K562 (cell line): ENCODE results near the gene LIN7A. TPM values are rescaled to one million over a fixed set of nuclear protein-coding genes. Genes with fewer than 3 reads are reported as not detected.

Source experiments
- ATAC-seq: fragments of 200-7000 bp; cut with Tn5 transposase; 3 replicates; pipeline ENCODE4 v1.9.1; 2020; ENCODE audit warnings: moderate library complexity
- BruUV-seq: library from RNA; stranded (reverse); fragments of 400-500 nt; replicated peaks from 2 replicates; lab custom pipeline; 2021; lab: Mats Ljungman, UMichigan
- CTCF ChIA-PET: fragments of 300-600 bp; formaldehyde crosslinking; extraction: SDS; loops from one replicate; lab custom pipeline; 2021; ENCODE audit warnings: low intra/inter-chr PET ratio; lab: Yijun Ruan, JAX
- POLR2A ChIA-PET: fragments of 300-600, 350-650 bp; sonication (Branson Sonifier 250); formaldehyde crosslinking; extraction: SDS; loops from one replicate; lab custom pipeline; 2021; ENCODE audit warnings: antibody characterized with exemption, inconsistent platforms; lab: Yijun Ruan, JAX
- DNase-seq, 4 experiments: peaks; one replicate each; pipeline versions ENCODE4 v3.0.0 to v3.0.0-alpha.2; 2011 to 2018; ENCODE audit warnings: low spot score in 3 of 4, mixed read lengths in 3 of 4; ENCODE audit errors: extremely low read depth in 1 of 4
- FAIRE-seq: peaks from 2 replicates; lab custom pipeline; 2011; peaks lifted over from hg19 to GRCh38; lab: Jason Lieb, UNC
- H2AFZ ChIP-seq: 2 replicates; pipeline ENCODE4 v1.6.0; 2011; ENCODE audit warnings: low read depth, low read length, control low read depth, inconsistent platforms
- H3K27ac ChIP-seq: fragments of 200-600 bp; 3 replicates; pipeline ENCODE4 v1.8.0; 2011; ENCODE audit warnings: low read depth, mild to moderate bottlenecking, control low read depth, inconsistent platforms, low read length, moderate library complexity, mixed read lengths; ENCODE audit errors: extremely low read depth
- H3K27me3 ChIP-seq, 2 experiments: fragments of 300-600 bp in 1 of 2; 2 replicates in 1 of 2; 3 replicates in 1 of 2; pipeline versions ENCODE4 v1.6.0 to v1.8.0; 2011; ENCODE audit warnings: inconsistent platforms in 2 of 2, low read length in 2 of 2, mild to moderate bottlenecking in 1 of 2, mixed read lengths in 1 of 2, moderate library complexity in 1 of 2; ENCODE audit not compliant: control insufficient read depth in 2 of 2, insufficient read depth in 2 of 2
- H3K36me3 ChIP-seq: fragments of 300-600 bp; 3 replicates; pipeline ENCODE4 v1.8.0; 2011; ENCODE audit warnings: mild to moderate bottlenecking, low read length, inconsistent platforms; ENCODE audit not compliant: control insufficient read depth, insufficient read depth
- H3K4me1 ChIP-seq, 2 experiments: fragments of 200-600 bp in 1 of 2; replicated peaks in 1 of 2; 2 replicates in 1 of 2; 3 replicates in 1 of 2; pipeline versions ENCODE4 v1.5.1 to v1.8.0; 2011; ENCODE audit warnings: inconsistent platforms in 2 of 2, low read length in 2 of 2, mild to moderate bottlenecking in 1 of 2, mixed read lengths in 1 of 2, moderate library complexity in 1 of 2; ENCODE audit not compliant: control insufficient read depth in 2 of 2, insufficient read depth in 2 of 2
- H3K4me2 ChIP-seq: 2 replicates; pipeline ENCODE4 v1.6.1; 2011; ENCODE audit warnings: low read length, control low read depth, inconsistent platforms, mixed read lengths; ENCODE audit not compliant: insufficient read depth
- H3K4me3 ChIP-seq: fragments of 200-600 bp; sonication (generic), shearing (Covaris generic); 2 replicates; pipeline ENCODE4 v1.5.1; 2016; ENCODE audit warnings: control low read depth, inconsistent platforms
- H3K79me2 ChIP-seq: fragments of 200-600 bp; 3 replicates; pipeline ENCODE4 v1.8.0; 2011; ENCODE audit warnings: low read length, inconsistent platforms; ENCODE audit not compliant: control insufficient read depth, insufficient read depth
- H3K9ac ChIP-seq, 2 experiments: 2 replicates each; pipeline versions ENCODE4 v1.6.0 to v1.6.1; 2011; ENCODE audit warnings: low read depth in 2 of 2, low read length in 2 of 2, control low read depth in 1 of 2, inconsistent platforms in 1 of 2, mild to moderate bottlenecking in 1 of 2, mixed read lengths in 1 of 2; ENCODE audit not compliant: insufficient read depth in 1 of 2
- H3K9me1 ChIP-seq: one replicate; pipeline ENCODE4 v1.6.0; 2011; ENCODE audit warnings: inconsistent platforms, mild to moderate bottlenecking, low read length, moderate library complexity; ENCODE audit not compliant: control insufficient read depth, insufficient read depth
- H3K9me3 ChIP-seq: replicated peaks from 2 replicates; pipeline ENCODE4 v1.5.1; 2011; ENCODE audit warnings: low read depth, low read length, inconsistent platforms; ENCODE audit not compliant: control insufficient read depth, insufficient read depth
- H4K20me1 ChIP-seq: replicated peaks from 2 replicates; pipeline ENCODE4 v1.6.1; 2011; ENCODE audit warnings: low read length, inconsistent platforms, mixed read lengths; ENCODE audit not compliant: control insufficient read depth, insufficient read depth
- FOXM1 ChIP-seq, 2 experiments: fragments of 450-650 bp in 1 of 2; sonication (generic) in 1 of 2; formaldehyde crosslinking in 1 of 2; IDR thresholded peaks; 2 replicates each; pipeline versions ENCODE4 v1.6.1 to v1.9.0; 2017 to 2022; ENCODE audit warnings: low read depth in 2 of 2, mild to moderate bottlenecking in 2 of 2, missing genetic modification reagents in 1 of 2, moderate library complexity in 1 of 2
- GATAD2B ChIP-seq: fragments of 450-650 bp; IDR thresholded peaks from 2 replicates; pipeline ENCODE4 v1.6.1; 2017; ENCODE audit warnings: mild to moderate bottlenecking, borderline replicate concordance
- JUND ChIP-seq, 2 experiments: IDR thresholded peaks; 2 replicates in 1 of 2; 3 replicates in 1 of 2; pipeline ENCODE4 v1.6.1; 2011; ENCODE audit warnings: borderline replicate concordance in 2 of 2, low read depth in 2 of 2, low read length in 2 of 2, improper control_type of control experiment in 1 of 2, missing biosample characterization in 1 of 2, missing genetic modification characterization in 1 of 2, missing genetic modification reagents in 1 of 2
- KDM4B ChIP-seq, 2 experiments: fragments of 450-650 bp in 1 of 2; sonication (generic) in 1 of 2; IDR thresholded peaks; 2 replicates each; pipeline ENCODE4 v1.6.1; 2016 to 2017; ENCODE audit warnings: borderline replicate concordance in 2 of 2, antibody characterized with exemption in 1 of 2, low read depth in 1 of 2, mild to moderate bottlenecking in 1 of 2
- MBD2 ChIP-seq: sonication (generic); IDR thresholded peaks from 2 replicates; pipeline ENCODE4 v1.6.1; 2016; ENCODE audit warnings: low read depth, borderline replicate concordance
- PHB ChIP-seq: fragments of 250-450 bp; sonication (Bioruptor Pico); IDR thresholded peaks from 2 replicates; pipeline ENCODE4 v1.5.0; 2021
- PURB ChIP-seq: sonication (generic); formaldehyde crosslinking; IDR thresholded peaks from 2 replicates; pipeline ENCODE4 v1.9.0; 2021; ENCODE audit warnings: low read depth, mild to moderate bottlenecking, missing genetic modification reagents
- PYGO2 ChIP-seq: fragments of 450-650 bp; IDR thresholded peaks from 2 replicates; pipeline ENCODE4 v1.6.1; 2016; ENCODE audit warnings: mild to moderate bottlenecking, missing genetic modification characterization, moderate library complexity, missing compliant biosample characterization
- SMAD4 ChIP-seq: fragments of 250-450 bp; sonication (Bioruptor Pico); conservative IDR thresholded peaks from 2 replicates; pipeline ENCODE4 v1.8.0; 2021; ENCODE audit warnings: inconsistent platforms, mild to moderate bottlenecking, moderate library complexity
- SP2 ChIP-seq: IDR thresholded peaks from 2 replicates; pipeline ENCODE4 v1.6.1; 2011; ENCODE audit warnings: mild to moderate bottlenecking, low read depth, low read length, moderate library complexity; ENCODE audit not compliant: poor library complexity, severe bottlenecking; ENCODE audit errors: extremely low read depth
- XRCC5 ChIP-seq: fragments of 200-400 bp; formaldehyde crosslinking; IDR thresholded peaks from 2 replicates; pipeline ENCODE4 v1.6.1; 2017; ENCODE audit warnings: low read depth, mild to moderate bottlenecking, low read length
- ZBTB8A ChIP-seq: fragments of 450-650 bp; IDR thresholded peaks from 2 replicates; pipeline ENCODE4 v1.6.1; 2018; ENCODE audit warnings: mild to moderate bottlenecking, moderate library complexity; ENCODE audit not compliant: partially characterized antibody
- ZNF143 ChIP-seq: sonication (generic); formaldehyde crosslinking; IDR thresholded peaks from 2 replicates; pipeline ENCODE4 v1.9.0; 2022; ENCODE audit warnings: mild to moderate bottlenecking, missing genetic modification reagents
- ZNF146 ChIP-seq: IDR thresholded peaks from one replicate; pipeline ENCODE4 v1.6.1; 2018; ENCODE audit warnings: missing compliant biosample characterization; ENCODE audit not compliant: unreplicated experiment
- ZNF589 ChIP-seq: fragments of 200-800 bp; sonication (Bioruptor generic); IDR thresholded peaks from 2 replicates; pipeline ENCODE4 v1.6.1; 2016; ENCODE audit warnings: low read depth, missing genetic modification characterization, missing compliant biosample characterization
- ZNF644 ChIP-seq: fragments of 200-800 bp; sonication (Bioruptor generic); IDR thresholded peaks from 2 replicates; pipeline ENCODE4 v1.6.1; 2016; ENCODE audit warnings: low read depth, missing genetic modification characterization, missing compliant biosample characterization
- WGBS: fragments of 100-300 bp; shearing (Covaris generic); methylation state at CpG from one replicate; pipeline ENCODE4 v1.1.6; 2016; ENCODE audit warnings: low coverage, mixed read lengths; ENCODE audit not compliant: insufficient coverage; ENCODE audit errors: missing lambda C conversion rate; 5-methylcytosine and 5-hydroxymethylcytosine counted together
- in situ Hi-C: fragments of 300-500 bp; cut with MboI; formaldehyde crosslinking; loops from 4 replicates; pipeline ENCODE4 v1.15.0; 2018; ENCODE audit warnings: inconsistent platforms, mixed read lengths
- intact Hi-C: fragments of 100-400 bp; cut with micrococcal nuclease; formaldehyde crosslinking; loops from 2 replicates; pipeline ENCODE4 v1.14.2; 2022
- polyA plus RNA-seq, 8 experiments: library from polyadenylated mRNA; depleted of rRNA in 4 of 8; stranded (reverse) in 5 of 8; unstranded in 3 of 8; fragments of >200 nt; fragmentation: Nextera tagmentation in 2 of 8; fragmentation: Illumina TruSeq in 1 of 8; extraction: Ambion mirVana in 2 of 8; extraction: Trizol in 1 of 8; gene quantifications; 2 replicates each; pipeline versions ENCODE4 v1.2.1 to v1.2.3, GENCODE V29; 2011 to 2014; ENCODE audit warnings: inconsistent platforms in 1 of 8, missing spikeins in 1 of 8
- total RNA-seq, 7 experiments: library from RNA; depleted of rRNA in 6 of 7; stranded (reverse); fragments of >200 nt in 6 of 7; fragmentation: Illumina TruSeq in 2 of 7; extraction: Trizol in 2 of 7; gene quantifications; 2 replicates each; pipeline versions ENCODE4 v1.2.1 to v1.2.3, GENCODE V29; 2011 to 2021; ENCODE audit warnings: low replicate concordance in 1 of 7
- TF ChIP-seq, protein P1 (sequence below): fragments of 250-450 bp; sonication (Bioruptor Pico); IDR thresholded peaks from 2 replicates; pipeline ENCODE4 v1.8.0; 2021; ENCODE audit warnings: borderline replicate concordance, mild to moderate bottlenecking, moderate library complexity; ENCODE audit not compliant: poor library complexity, severe bottlenecking
- TF ChIP-seq, protein P2 (sequence below): fragments of 250-450 bp; sonication (Bioruptor Pico); IDR thresholded peaks from 2 replicates; pipeline ENCODE4 v1.8.0; 2021; ENCODE audit warnings: moderate library complexity, mild to moderate bottlenecking, inconsistent platforms

Gene LIN7A
- total and polyA plus RNA-seq, 9 of the 15 experiments (the other 6 are each of a cell fraction or from before 2014, with no cell fraction given) = not detected

DNA sequence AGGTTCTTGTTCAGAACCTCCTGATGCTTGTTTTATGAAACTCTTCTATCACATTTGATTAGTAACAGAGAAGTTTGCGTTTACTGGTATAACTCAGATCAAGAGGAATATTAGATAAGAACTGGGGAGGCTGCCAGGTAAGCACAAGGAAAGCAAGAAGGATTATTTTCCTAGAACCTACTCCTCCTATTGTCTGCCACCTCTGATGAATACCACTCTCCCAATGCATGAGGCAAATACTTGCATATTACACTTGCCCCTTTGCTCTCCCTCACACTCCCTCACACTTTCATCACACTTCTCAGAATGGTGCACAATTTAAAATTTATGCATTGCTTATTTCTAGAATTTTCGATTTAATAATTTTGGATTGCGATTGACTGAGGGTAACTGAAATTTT lies 43.6 kb downstream of the LIN7A start (continued):
- TF ChIP-seq ZNF644 (tag) (no peak), XRCC5 (no peak), ZNF146 (CRISPR knock-in tag) (no peak), JUND (IDR thresholded peaks at IDR 0.05; ENCODE audit: borderline replicate concordance, low read depth, low read length) (no peak), JUND (tag; IDR thresholded peaks at IDR 0.05; ENCODE audit: borderline replicate concordance, low read depth, low read length) (no peak)

DNA sequence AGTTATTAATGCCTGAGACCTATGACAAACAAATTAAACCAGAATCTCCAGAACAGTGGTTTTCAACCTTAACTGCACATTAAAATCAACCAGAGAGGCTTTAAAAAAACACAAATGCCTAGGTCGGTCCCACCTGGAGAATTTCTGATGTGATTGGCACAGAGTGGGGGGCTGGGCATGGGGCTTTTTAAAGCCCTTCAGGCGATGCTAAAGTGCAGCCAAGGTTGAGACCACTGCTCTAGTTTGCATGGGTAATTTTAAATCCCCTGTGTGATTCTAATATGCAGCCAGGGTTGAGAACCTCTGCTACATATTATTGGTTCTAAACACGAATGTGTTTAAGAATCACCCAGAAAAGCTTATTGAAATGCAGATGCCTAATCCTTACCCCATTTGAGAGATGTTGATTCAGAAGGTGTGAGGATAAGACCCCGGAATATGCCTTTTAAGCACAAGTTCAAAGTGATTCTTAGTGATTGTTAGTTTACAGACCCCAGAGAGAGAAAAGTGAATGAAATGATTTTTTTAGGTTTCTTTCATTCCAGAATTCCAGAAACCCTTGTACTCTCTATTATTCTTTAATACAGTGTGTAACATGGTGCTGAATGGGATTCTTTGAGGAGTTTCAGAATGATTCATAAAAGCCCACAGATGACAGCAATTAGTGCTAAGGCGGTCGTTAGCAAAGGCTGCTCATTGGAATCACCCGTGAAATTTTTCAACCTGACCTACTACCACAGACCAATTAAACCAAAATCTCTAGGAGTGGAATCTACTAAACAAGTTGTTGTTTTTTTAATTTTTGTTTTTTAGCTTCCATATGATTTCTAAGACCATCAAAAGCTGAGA lies 44.9 kb downstream of the LIN7A start:
- no peaks in the 10 kb centered on the region for H3K9me1 ChIP-seq
- no peak overlapping the region for H3K4me2 ChIP-seq
- no peak for DNase-seq
- H3K27ac ChIP-seq = no peak overlapping the region
- intact Hi-C loops = no loop called here
- under 1% methylated on average over 7 of the region's 7 CpGs for WGBS
- no peak overlapping the region for H3K4me3 ChIP-seq
- no peak overlapping the region for H3K9ac ChIP-seq
- FAIRE-seq = no peak
- H3K79me2 ChIP-seq = no peaks in the 10 kb centered on the region
- no peaks in the 10 kb centered on the region for H4K20me1 ChIP-seq
- H3K4me1 ChIP-seq = no peaks in the 10 kb centered on the region
- in situ Hi-C loops = no loop called here
- H3K9me3 ChIP-seq = no peaks in the 10 kb centered on the region
- no peaks in the 10 kb centered on the region for H3K27me3 ChIP-seq
- H2AFZ ChIP-seq = no peak overlapping the region
- CTCF ChIA-PET = no interaction called here
- no peak for ATAC-seq
- BruUV-seq = no TSS peak
- POLR2A ChIA-PET = no interaction called here
- H3K36me3 ChIP-seq = no peaks in the 10 kb centered on the region
- TF ChIP-seq KDM4B (IDR thresholded peaks at IDR 0.05; ENCODE audit: borderline replicate concordance in 2 of 2, low read depth in 1 of 2) = no peak
- no peak for TF ChIP-seq PURB (CRISPR knock-in tag)
- no peak for TF ChIP-seq SP2
- no peak for TF ChIP-seq MBD2
- TF ChIP-seq ZNF143 (CRISPR knock-in tag) = no peak
- TF ChIP-seq PYGO2 (tag) = no peak
- TF ChIP-seq ZBTB8A = no peak
- TF ChIP-seq, protein P1, sequence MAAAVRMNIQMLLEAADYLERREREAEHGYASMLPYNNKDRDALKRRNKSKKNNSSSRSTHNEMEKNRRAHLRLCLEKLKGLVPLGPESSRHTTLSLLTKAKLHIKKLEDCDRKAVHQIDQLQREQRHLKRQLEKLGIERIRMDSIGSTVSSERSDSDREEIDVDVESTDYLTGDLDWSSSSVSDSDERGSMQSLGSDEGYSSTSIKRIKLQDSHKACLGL = no peak
- no peak for TF ChIP-seq ZNF589 (CRISPR knock-in tag)
- TF ChIP-seq FOXM1 (IDR thresholded peaks at IDR 0.05; ENCODE audit: low read depth) = no peak
- no peak for TF ChIP-seq FOXM1 (CRISPR knock-in tag; IDR thresholded peaks at IDR 0.05; ENCODE audit: low read depth)
- no peak for TF ChIP-seq SMAD4 (CRISPR knock-in tag)
- no peak for TF ChIP-seq GATAD2B
- no peak for TF ChIP-seq PHB (CRISPR knock-in tag)
- TF ChIP-seq, protein P2, sequence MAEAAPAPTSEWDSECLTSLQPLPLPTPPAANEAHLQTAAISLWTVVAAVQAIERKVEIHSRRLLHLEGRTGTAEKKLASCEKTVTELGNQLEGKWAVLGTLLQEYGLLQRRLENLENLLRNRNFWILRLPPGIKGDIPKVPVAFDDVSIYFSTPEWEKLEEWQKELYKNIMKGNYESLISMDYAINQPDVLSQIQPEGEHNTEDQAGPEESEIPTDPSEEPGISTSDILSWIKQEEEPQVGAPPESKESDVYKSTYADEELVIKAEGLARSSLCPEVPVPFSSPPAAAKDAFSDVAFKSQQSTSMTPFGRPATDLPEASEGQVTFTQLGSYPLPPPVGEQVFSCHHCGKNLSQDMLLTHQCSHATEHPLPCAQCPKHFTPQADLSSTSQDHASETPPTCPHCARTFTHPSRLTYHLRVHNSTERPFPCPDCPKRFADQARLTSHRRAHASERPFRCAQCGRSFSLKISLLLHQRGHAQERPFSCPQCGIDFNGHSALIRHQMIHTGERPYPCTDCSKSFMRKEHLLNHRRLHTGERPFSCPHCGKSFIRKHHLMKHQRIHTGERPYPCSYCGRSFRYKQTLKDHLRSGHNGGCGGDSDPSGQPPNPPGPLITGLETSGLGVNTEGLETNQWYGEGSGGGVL (CRISPR knock-in tag) = no peak
